Natural killer cell (primary cell): ENCODE results near the gene SEC14L2. TPM values are rescaled to one million over a fixed set of nuclear protein-coding genes. Genes with fewer than 3 reads are reported as not detected.
A peak's percentile ranks its signal among the peaks of the same experiment; 100 is the strongest.

ENCODE experiments used
- ATAC-seq, 3 donors: fragments of 150-1000 bp in 2 of 3; fragments of 200-7000 bp in 1 of 3; cut with Tn5 transposase; 1 replicate in 1 of 3; 2 replicates in 2 of 3; pipeline ENCODE4 v1.10.0; 2021; ENCODE audit warnings: mild to moderate bottlenecking in 2 of 3, moderate library complexity in 2 of 3
- DNase-seq, 2 donors: peaks; one replicate each; pipeline versions ENCODE4 v3.0.0 to v3.0.0-alpha.2; 2013 to 2021; ENCODE audit warnings: mixed read lengths in 1 of 2
- H3K27ac ChIP-seq: one replicate; pipeline ENCODE4 v1.5.1; 2013; ENCODE audit warnings: mild to moderate bottlenecking, low read length
- H3K27me3 ChIP-seq: one replicate; pipeline ENCODE4 v1.6.1; 2013; ENCODE audit warnings: low read length; ENCODE audit not compliant: control insufficient read depth, insufficient read depth
- H3K36me3 ChIP-seq: one replicate; pipeline ENCODE4 v1.6.1; 2013; ENCODE audit warnings: low read length; ENCODE audit not compliant: control insufficient read depth, insufficient read depth
- H3K4me1 ChIP-seq: one replicate; pipeline ENCODE4 v1.6.1; 2013; ENCODE audit warnings: low read length; ENCODE audit not compliant: control insufficient read depth, insufficient read depth
- H3K4me3 ChIP-seq: one replicate; pipeline ENCODE4 v1.5.1; 2013; ENCODE audit warnings: low read length
- H3K9me3 ChIP-seq: one replicate; pipeline ENCODE4 v1.6.1; 2013; ENCODE audit warnings: low read length; ENCODE audit not compliant: control insufficient read depth, insufficient read depth
- H3K27ac Mint-ChIP-seq, 2 donors: one replicate each; pipeline ENCODE4 v1.8.0; 2022; ENCODE audit warnings: mild to moderate bottlenecking in 2 of 2, mixed read lengths in 2 of 2, moderate library complexity in 1 of 2
- H3K27me3 Mint-ChIP-seq, 2 donors: one replicate each; pipeline ENCODE4 v1.8.0; 2022; ENCODE audit warnings: low read depth in 2 of 2, mixed read lengths in 2 of 2
- H3K36me3 Mint-ChIP-seq: one replicate; pipeline ENCODE4 v1.8.0; 2022; ENCODE audit warnings: mixed read lengths
- H3K4me1 Mint-ChIP-seq, 2 donors: one replicate each; pipeline ENCODE4 v1.8.0; 2022; ENCODE audit warnings: mixed read lengths in 2 of 2
- H3K4me3 Mint-ChIP-seq: one replicate; pipeline ENCODE4 v1.8.0; 2022; ENCODE audit warnings: mild to moderate bottlenecking, moderate library complexity, mixed read lengths
- H3K9me3 Mint-ChIP-seq, 2 donors: one replicate each; pipeline ENCODE4 v1.8.0; 2022; ENCODE audit warnings: mixed read lengths in 2 of 2
- WGBS: methylation state at CpG from one replicate; pipeline ENCODE4 v1.1.7; 2013; ENCODE audit warnings: missing lambda C conversion rate; ENCODE audit not compliant: insufficient coverage; 5-methylcytosine and 5-hydroxymethylcytosine counted together
- intact Hi-C: fragments of 100-400 bp; cut with micrococcal nuclease; formaldehyde crosslinking; loops from one replicate; pipeline ENCODE4 v1.14.2; 2022
- total RNA-seq, 4 donors: library from RNA; stranded (reverse); fragments of 120-200 nt in 1 of 4; gene quantifications; one replicate each; pipeline versions ENCODE4 v1.2.3 to v1.2.4, GENCODE V29; 2013 to 2022
- TF ChIP-seq, protein P1 (sequence below): fragments of 200-600 bp; IDR thresholded peaks from one replicate; pipeline ENCODE4 v1.8.0; 2022; ENCODE audit warnings: antibody characterized with exemption

SEC14L2 gene
- total RNA-seq, 3 donors from 2014 or later (not counting 1 experiment from before 2014, with no cell fraction given), result 0.71 to 6.6 (median 2.7) TPM

DNA sequence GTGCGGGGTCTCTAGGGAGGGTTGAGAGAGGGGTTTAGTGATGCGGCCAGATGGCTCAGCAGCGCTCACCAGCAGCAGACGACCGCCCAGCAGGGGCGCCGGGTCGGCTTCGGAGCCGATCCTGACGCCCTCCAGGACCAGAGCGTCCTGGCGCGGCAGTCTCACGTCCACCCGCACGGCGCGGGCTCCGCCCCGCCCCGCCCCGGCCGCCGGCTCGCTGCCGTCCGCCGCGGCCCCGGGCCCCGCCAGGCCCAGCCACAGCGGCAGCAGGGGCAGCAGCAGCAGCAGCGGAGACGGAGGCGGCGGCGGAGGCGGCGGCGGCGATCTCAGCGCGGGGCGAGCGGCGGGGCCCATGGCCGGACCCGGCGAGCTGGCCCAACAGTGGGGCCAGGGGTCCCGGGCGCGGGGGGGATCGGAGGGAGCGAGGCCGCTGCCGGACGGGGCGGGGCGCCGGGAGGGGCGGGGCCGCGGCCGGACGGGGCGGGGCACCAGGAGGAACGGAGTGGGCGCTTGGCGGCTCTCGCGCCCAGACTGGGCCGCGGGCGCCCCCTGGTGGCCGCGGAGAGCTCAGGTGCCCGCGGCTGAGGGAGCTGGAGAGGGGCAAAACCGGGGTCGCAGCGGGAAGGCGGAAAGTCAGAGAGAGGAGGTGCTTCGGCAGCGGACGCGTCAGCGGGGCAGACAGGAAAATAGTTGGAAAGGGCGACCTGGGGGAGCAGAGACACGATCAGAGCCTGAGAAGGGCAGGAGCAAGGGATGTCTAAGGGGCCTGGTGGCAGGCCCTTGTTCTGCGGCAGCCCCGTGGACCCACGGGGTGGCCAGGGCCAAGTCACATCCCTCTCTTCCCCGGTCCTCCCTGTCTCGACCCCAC, 9.6 kb upstream of the SEC14L2 start, which contains the start of gene RNF215:
TSS of gene RNF215 (minus strand) at position 452 of the 868 bp plus-strand sequence. CDS start at position 354, 98 bp downstream.
- no peaks in the 10 kb centered on the region for H3K9me3 Mint-ChIP-seq
- peaks cover 12% of the 10 kb centered on the region for H3K4me1 ChIP-seq
- peak within 1 kb of the TSS; percentile 9 for H3K4me3 ChIP-seq
- ATAC-seq (peak; percentile 94 to 97 (median 95)), DNase-seq (peak; percentile 87 to 90)
- H3K27me3 ChIP-seq, result no peaks in the 10 kb centered on the region
- no peaks in the 10 kb centered on the region for H3K36me3 ChIP-seq
- intact Hi-C loops, result loop anchor here (1.0 kb wide), 1 partner anchor 100 kb away; no protein-coding TSS in a partner anchor
- peaks cover 5 to 6% of the 10 kb centered on the region in 2 donors for H3K4me1 Mint-ChIP-seq
- 1% methylated on average over 94 of the region's 95 CpGs for WGBS
- no peak within 1 kb of the TSS for H3K27ac ChIP-seq
- TF ChIP-seq, protein P1, sequence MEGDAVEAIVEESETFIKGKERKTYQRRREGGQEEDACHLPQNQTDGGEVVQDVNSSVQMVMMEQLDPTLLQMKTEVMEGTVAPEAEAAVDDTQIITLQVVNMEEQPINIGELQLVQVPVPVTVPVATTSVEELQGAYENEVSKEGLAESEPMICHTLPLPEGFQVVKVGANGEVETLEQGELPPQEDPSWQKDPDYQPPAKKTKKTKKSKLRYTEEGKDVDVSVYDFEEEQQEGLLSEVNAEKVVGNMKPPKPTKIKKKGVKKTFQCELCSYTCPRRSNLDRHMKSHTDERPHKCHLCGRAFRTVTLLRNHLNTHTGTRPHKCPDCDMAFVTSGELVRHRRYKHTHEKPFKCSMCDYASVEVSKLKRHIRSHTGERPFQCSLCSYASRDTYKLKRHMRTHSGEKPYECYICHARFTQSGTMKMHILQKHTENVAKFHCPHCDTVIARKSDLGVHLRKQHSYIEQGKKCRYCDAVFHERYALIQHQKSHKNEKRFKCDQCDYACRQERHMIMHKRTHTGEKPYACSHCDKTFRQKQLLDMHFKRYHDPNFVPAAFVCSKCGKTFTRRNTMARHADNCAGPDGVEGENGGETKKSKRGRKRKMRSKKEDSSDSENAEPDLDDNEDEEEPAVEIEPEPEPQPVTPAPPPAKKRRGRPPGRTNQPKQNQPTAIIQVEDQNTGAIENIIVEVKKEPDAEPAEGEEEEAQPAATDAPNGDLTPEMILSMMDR, result peak; percentile 89
- peak within 1 kb of the TSS in 1 of 2 donors; percentile 76 for H3K27ac Mint-ChIP-seq
- peaks cover 0 to 5% of the 10 kb centered on the region in 2 donors for H3K27me3 Mint-ChIP-seq
- H3K9me3 ChIP-seq, result no peaks in the 10 kb centered on the region
- no peaks in the 10 kb centered on the region for H3K36me3 Mint-ChIP-seq
- peak within 1 kb of the TSS; percentile 52 for H3K4me3 Mint-ChIP-seq

GRCh38 chr22:30390974-30391691, 5.7 kb upstream of the SEC14L2 start:
- Histone ChIP-seq H3K4me1 (peaks cover 12% of the 10 kb centered on the region), H3K27me3 (peaks cover 7% of the 10 kb centered on the region), H3K9me3 (no peaks in the 10 kb centered on the region), H3K27ac (no peak overlapping the region), H3K36me3 (no peaks in the 10 kb centered on the region), H3K4me3 (no peak overlapping the region)
- no peaks in the 10 kb centered on the region for H3K9me3 Mint-ChIP-seq
- WGBS, result 71% methylated on average over 5 of the region's 5 CpGs
- H3K4me3 Mint-ChIP-seq, result no peak overlapping the region
- no peak overlapping the region for H3K27ac Mint-ChIP-seq
- ATAC-seq (peak; percentile 49 to 58 (median 52)), DNase-seq (peak; percentile 64 to 93)
- peaks cover 21 to 23% of the 10 kb centered on the region in 2 donors for H3K27me3 Mint-ChIP-seq
- no peaks in the 10 kb centered on the region for H3K36me3 Mint-ChIP-seq
- intact Hi-C loops, result loop anchor here (1.0 to 2.0 kb wide), 3 partner anchors 35 to 282 kb away; no protein-coding TSS in a partner anchor
- H3K4me1 Mint-ChIP-seq, result peaks cover 5 to 6% of the 10 kb centered on the region in 2 donors
- TF ChIP-seq, protein P1, result peak; percentile 83

DNA sequence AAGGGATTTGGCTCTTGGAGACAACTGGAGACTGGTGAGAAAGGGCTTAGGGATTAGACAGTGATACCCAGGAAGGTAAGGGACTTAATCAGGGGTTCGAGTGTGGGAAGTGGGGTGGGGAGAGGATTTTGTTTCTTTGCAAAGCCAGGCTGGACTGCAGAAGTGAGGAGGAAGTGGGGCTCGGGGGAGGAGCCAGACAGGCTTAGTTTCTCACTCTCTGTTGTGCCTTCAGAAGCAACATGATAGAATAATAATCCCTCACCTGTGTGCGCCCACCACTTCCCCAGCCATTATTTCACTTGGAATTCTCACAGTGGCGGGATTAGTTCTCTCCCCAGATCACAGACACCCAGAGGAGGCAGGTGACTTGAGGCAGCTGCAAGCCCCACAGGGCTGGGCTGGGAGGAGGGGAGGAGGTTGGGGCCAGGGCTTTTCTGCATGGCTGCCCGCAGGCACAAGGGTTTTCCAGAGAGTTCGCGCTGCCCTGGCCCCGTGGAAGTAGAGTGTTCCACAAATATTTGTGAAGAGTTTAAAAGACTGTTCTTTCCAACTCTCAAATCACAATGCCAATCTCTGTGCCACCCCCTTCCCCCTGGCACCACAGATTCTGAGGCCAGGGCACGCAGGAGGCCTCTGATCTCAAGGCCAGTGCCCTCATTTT, 4.0 kb upstream of the SEC14L2 start:
- H3K36me3 Mint-ChIP-seq, result no peaks in the 10 kb centered on the region
- Histone ChIP-seq H3K4me3 (no peak overlapping the region), H3K4me1 (peaks cover 15% of the 10 kb centered on the region), H3K36me3 (no peaks in the 10 kb centered on the region), H3K9me3 (no peaks in the 10 kb centered on the region), H3K27me3 (peaks cover 20% of the 10 kb centered on the region), H3K27ac (no peak overlapping the region)
- no peaks in the 10 kb centered on the region for H3K9me3 Mint-ChIP-seq
- peak in 1 of 2 donors; percentile 27 for DNase-seq
- intact Hi-C loops, result no loop called here
- H3K4me3 Mint-ChIP-seq, result no peak overlapping the region
- peaks cover 0 to 10% of the 10 kb centered on the region in 2 donors for H3K4me1 Mint-ChIP-seq
- WGBS, result 64% methylated on average over 5 of the region's 9 CpGs
- no peak for ATAC-seq
- TF ChIP-seq, protein P1, result no peak
- no peak overlapping the region for H3K27ac Mint-ChIP-seq
- peaks cover 26 to 30% of the 10 kb centered on the region in 2 donors for H3K27me3 Mint-ChIP-seq
